Testis (tissue), 3 donors: ENCODE data around the gene ICE2. TPM values are rescaled to one million over a fixed set of nuclear protein-coding genes. Genes with fewer than 3 reads are reported as not detected.

Source experiments
- DNase-seq: peaks from one replicate; pipeline ENCODE4 v3.0.0-alpha.2; 2019
- H3K27ac ChIP-seq, 2 donors: fragments of 200-600 bp; sonication (generic); one replicate each; pipeline ENCODE4 v1.5.1; 2019
- H3K27me3 ChIP-seq: fragments of 200-600 bp; sonication (generic); one replicate; pipeline ENCODE4 v1.5.1; 2019
- H3K36me3 ChIP-seq: fragments of 200-600 bp; sonication (generic); one replicate; pipeline ENCODE4 v1.5.1; 2017; ENCODE audit warnings: low read depth; ENCODE audit errors: missing control alignments
- H3K4me1 ChIP-seq: fragments of 200-600 bp; sonication (generic); one replicate; pipeline ENCODE4 v1.5.1; 2019
- H3K4me3 ChIP-seq, 2 donors: fragments of 200-600 bp; sonication (generic); one replicate each; pipeline ENCODE4 v1.5.1; 2017 to 2019
- H3K9me3 ChIP-seq: fragments of 200-600 bp; sonication (generic); one replicate; pipeline ENCODE4 v1.5.1; 2017
- CTCF ChIP-seq, 3 experiments: fragments of 450-650 bp in 2 of 3; fragments of 200-600 bp in 1 of 3; sonication (generic) in 1 of 3; IDR thresholded peaks; one replicate each; pipeline ENCODE4 v1.5.1; 2016 to 2019; ENCODE audit warnings: antibody characterized with exemption in 3 of 3, mild to moderate bottlenecking in 2 of 3, moderate library complexity in 1 of 3
- POLR2A ChIP-seq: fragments of 450-650 bp; IDR thresholded peaks from one replicate; pipeline ENCODE4 v1.6.1; 2017; ENCODE audit warnings: antibody characterized with exemption, mild to moderate bottlenecking, moderate library complexity
- WGBS, 2 donors: methylation state at CpG; one replicate each; pipeline ENCODE4 v1.1.5; 2018; 5-methylcytosine and 5-hydroxymethylcytosine counted together
- intact Hi-C: fragments of 100-400 bp; cut with DNase I; formaldehyde crosslinking; loops from one replicate; pipeline ENCODE4 v1.15.1; 2023; ENCODE audit warnings: low total_unique reads
- polyA plus RNA-seq: library from polyadenylated mRNA; stranded (reverse); fragments of 350-450 nt; fragmentation: Illumina TruSeq; extraction: RNeasy Lipid Tissue Mini Kit (QIAGEN cat#74804); gene quantifications from one replicate; pipeline ENCODE4 v1.2.3, GENCODE V29; 2014; ENCODE audit warnings: low read depth, low replicate concordance; ENCODE audit not compliant: insufficient read depth
- total RNA-seq, 2 donors: library from RNA; depleted of rRNA; stranded (reverse); fragments of >200 nt; gene quantifications; one replicate each; pipeline ENCODE4 v1.2.3, GENCODE V29; 2016

ICE2 gene
- total and polyA plus RNA-seq, 3 donors from 2014 or later, result 24.3 to 48.3 (median 44.6) TPM

GRCh38 chr15:60391722-60392315, 87.1 kb downstream of the ICE2 start:
- Histone ChIP-seq H3K36me3 (no peaks in the 10 kb centered on the region), H3K27ac (peak overlapping the region in 1 of 2 donors; percentile 76), H3K27me3 (no peaks in the 10 kb centered on the region), H3K4me3 (no peak overlapping the region), H3K9me3 (no peaks in the 10 kb centered on the region), H3K4me1 (peaks cover 48% of the 10 kb centered on the region)
- 17 to 39% methylated on average over 4 of the region's 4 CpGs for WGBS, 2 donors
- TF ChIP-seq POLR2A (no peak), CTCF (IDR thresholded peaks at IDR 0.05) (no peak)
- intact Hi-C loops, result no loop called here
- DNase-seq, result no peak

DNA sequence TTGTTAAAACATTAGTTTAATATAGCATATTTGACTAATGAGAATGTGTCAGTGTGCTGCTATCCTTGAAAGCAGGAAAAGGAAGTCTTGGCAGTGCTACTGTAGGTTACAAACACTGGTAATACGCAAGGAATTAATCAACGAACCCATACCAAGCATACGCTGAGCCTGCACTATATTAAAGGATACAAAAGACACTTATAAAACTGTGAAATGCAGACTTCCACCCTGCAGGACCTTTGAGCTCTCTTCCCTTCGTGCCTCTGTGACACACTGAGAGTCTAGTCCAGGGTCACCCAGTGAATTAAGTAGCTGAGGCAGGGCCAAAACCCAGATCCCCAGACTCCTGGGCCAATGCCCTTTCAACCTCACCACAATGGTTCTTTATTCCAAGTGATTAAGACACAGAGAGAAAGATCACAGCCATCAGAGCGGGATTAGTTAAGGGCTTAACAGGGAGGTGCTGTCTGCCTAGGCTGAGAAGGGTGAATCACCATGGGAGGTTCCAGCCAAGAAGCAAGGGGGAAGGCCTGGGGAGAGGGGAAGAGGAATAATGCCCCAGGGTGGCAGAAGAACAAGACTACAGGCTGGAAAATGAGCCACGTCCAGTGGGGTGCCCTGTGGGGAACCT, 88.0 kb downstream of the ICE2 start:
- Histone ChIP-seq H3K4me1 (peaks cover 48% of the 10 kb centered on the region), H3K27ac (peak overlapping the region in 1 of 2 donors; percentile 76), H3K4me3 (no peak overlapping the region), H3K36me3 (no peaks in the 10 kb centered on the region), H3K27me3 (no peaks in the 10 kb centered on the region), H3K9me3 (no peaks in the 10 kb centered on the region)
- TF ChIP-seq CTCF (IDR thresholded peaks at IDR 0.05) (no peak), POLR2A (no peak)
- WGBS, 2 donors, result 38 to 46% methylated on average over 6 of the region's 6 CpGs
- intact Hi-C loops, result no loop called here
- no peak for DNase-seq

DNA sequence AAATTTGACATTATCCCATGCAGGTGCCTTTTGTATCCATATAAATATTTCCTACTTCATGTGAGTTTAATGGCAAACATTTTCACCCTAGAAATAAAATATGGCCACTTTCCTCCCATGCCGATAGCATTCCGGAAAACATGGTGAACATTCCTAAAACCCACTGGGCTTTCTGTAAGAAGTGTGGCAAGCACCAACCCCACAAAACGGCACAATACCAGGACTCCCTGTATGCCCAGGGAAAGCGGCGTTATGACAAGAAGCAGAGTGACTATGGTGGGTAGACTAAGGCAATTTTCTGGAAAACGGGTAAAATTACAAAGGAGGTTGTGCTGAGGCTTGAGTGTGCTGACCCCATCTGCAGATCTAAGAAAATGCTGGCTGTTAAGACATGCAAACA, 88.7 kb downstream of the ICE2 start:
- no peak for TF ChIP-seq POLR2A
- TF ChIP-seq CTCF (IDR thresholded peaks at IDR 0.05), result no peak
- Histone ChIP-seq H3K9me3 (no peaks in the 10 kb centered on the region), H3K4me1 (peaks cover 48% of the 10 kb centered on the region), H3K27me3 (no peaks in the 10 kb centered on the region), H3K4me3 (no peak overlapping the region), H3K36me3 (no peaks in the 10 kb centered on the region), H3K27ac (peak overlapping the region in 1 of 2 donors; percentile 16)
- DNase-seq, result no peak
- 75 to 83% methylated on average over 6 of the region's 6 CpGs for WGBS, 2 donors
- intact Hi-C loops, result no loop called here

DNA sequence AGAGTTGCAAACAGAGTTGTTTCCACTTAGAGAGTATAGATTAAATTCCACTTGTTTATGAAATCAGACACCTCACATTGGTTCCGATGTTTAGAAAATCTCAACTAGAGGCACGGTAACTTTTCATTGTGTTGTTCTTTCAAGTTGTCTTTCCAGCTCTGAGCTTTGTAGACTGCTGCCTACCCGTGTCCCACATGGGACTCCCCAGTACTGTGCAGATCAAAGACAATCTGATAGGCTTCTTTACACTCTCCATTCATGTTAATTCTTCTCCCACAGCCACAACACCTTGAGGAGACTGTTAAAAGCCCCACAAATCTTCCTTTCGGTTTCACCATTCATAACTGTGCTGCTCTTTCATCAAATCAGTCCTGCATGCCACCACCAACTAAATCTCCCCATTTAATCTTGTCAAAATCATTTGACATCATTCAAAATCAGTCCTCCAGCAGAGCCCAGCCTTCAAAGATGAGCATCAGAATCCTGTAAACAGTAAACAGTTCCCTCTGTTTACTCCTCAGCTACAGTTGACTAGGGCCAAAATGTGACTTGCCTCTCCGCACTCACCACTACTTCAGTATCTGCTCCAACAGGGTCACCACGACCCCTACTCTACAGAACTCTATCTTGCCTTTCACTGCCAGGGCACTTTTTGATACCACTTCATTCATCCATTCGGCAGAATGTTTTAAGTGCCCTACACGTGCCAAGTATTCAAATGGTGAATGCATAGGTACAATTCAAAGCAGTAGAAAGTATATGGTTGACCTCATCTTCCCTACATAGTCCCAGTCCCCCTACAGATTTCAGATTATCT, 89.5 kb downstream of the ICE2 start:
- WGBS, 2 donors, result 55 to 64% methylated on average over 8 of the region's 8 CpGs
- H3K27ac ChIP-seq, result peak overlapping the region in 1 of 2 donors; percentile 16
- H3K4me3 ChIP-seq, result no peak overlapping the region
- H3K36me3 ChIP-seq, result no peaks in the 10 kb centered on the region
- H3K4me1 ChIP-seq, result peaks cover 42% of the 10 kb centered on the region
- intact Hi-C loops, result no loop called here
- H3K27me3 ChIP-seq, result no peaks in the 10 kb centered on the region
- TF ChIP-seq POLR2A (no peak), CTCF (IDR thresholded peaks at IDR 0.05) (no peak)
- no peak for DNase-seq
- H3K9me3 ChIP-seq, result no peaks in the 10 kb centered on the region
